Ovary (tissue), 9 donors: Measurements from ENCODE around the gene GPR55. TPM values are rescaled to one million over a fixed set of nuclear protein-coding genes. Genes with fewer than 3 reads are reported as not detected.

Source experiments
- DNase-seq, 5 donors: peaks; one replicate each; pipeline ENCODE4 v3.0.0-alpha.2; 2019 to 2020
- H3K27ac ChIP-seq, 2 donors: fragments of 200-600 bp; one replicate each; pipeline versions ENCODE4 v1.5.1 to v1.8.0; 2019 to 2022
- H3K27me3 ChIP-seq: fragments of 200-600 bp; one replicate; pipeline ENCODE4 v1.8.0; 2022
- H3K36me3 ChIP-seq: fragments of 200-600 bp; sonication (generic); one replicate; pipeline ENCODE4 v1.5.1; 2019
- H3K4me1 ChIP-seq: one replicate; pipeline ENCODE4 v1.8.1; 2013; ENCODE audit warnings: mild to moderate bottlenecking, moderate library complexity; ENCODE audit not compliant: insufficient read depth
- H3K4me3 ChIP-seq: fragments of 200-600 bp; sonication (generic); one replicate; pipeline ENCODE4 v1.5.1; 2017
- H3K9me3 ChIP-seq, 2 donors: fragments of 200-600 bp in 1 of 2; sonication (generic) in 1 of 2; one replicate each; pipeline versions ENCODE4 v1.5.1 to v1.8.1; 2013 to 2019; ENCODE audit warnings: mild to moderate bottlenecking in 1 of 2, moderate library complexity in 1 of 2
- EP300 ChIP-seq: sonication (generic); formaldehyde crosslinking; IDR thresholded peaks from one replicate; pipeline ENCODE4 v1.6.1; 2017; ENCODE audit warnings: antibody characterized with exemption
- POLR2A ChIP-seq: fragments of 450-650 bp; IDR thresholded peaks from one replicate; pipeline ENCODE4 v1.6.1; 2017; ENCODE audit warnings: antibody characterized with exemption, mild to moderate bottlenecking, moderate library complexity
- WGBS, 3 donors: extraction: QIAGEN DNeasy Blood & Tissue Kit in 1 of 3; methylation state at CpG; one replicate each; pipeline versions ENCODE4 v1.1.5 to v1.1.7; 2013 to 2017; 5-methylcytosine and 5-hydroxymethylcytosine counted together
- intact Hi-C, 4 donors: fragments of 100-400 bp; cut with DNase I; formaldehyde crosslinking; loops; one replicate each; pipeline versions ENCODE4 v1.11.0 to v1.15.1; 2022 to 2023
- polyA plus RNA-seq, 2 donors: library from polyadenylated mRNA; stranded (reverse); fragments of 200-250 nt in 1 of 2; fragments of 350-450 nt in 1 of 2; fragmentation: Illumina TruSeq in 1 of 2; extraction: RNeasy Lipid Tissue Mini Kit (QIAGEN cat#74804) in 1 of 2; gene quantifications; one replicate each; pipeline ENCODE4 v1.2.3, GENCODE V29; 2013 to 2014
- total RNA-seq, 7 donors: library from RNA; depleted of rRNA in 2 of 7; stranded (reverse); fragments of >200 nt in 2 of 7; fragmentation: NEBNext Ultra II Directional in 3 of 7; extraction: Animal tissue kit (Norgen Biotek cat#: 25700) in 3 of 7; gene quantifications; one replicate each; pipeline versions ENCODE4 v1.1.0 to v1.2.4, GENCODE V29; 2016 to 2023
- TF ChIP-seq, protein P1 (sequence below), 3 donors: fragments of 450-650 bp in 2 of 3; fragments of 200-600 bp in 1 of 3; IDR thresholded peaks; one replicate each; pipeline versions ENCODE4 v1.5.1 to v1.8.0; 2016 to 2022; ENCODE audit warnings: antibody characterized with exemption in 3 of 3, mild to moderate bottlenecking in 1 of 3
- donor health status: DM: no; HTN: no; CAD: no; lungs with moderate emphysema.
- donor health status: DM: no; HTN: no; CAD: no.
- donor health status: Bipolar disorder and iron deficiency.
- donor health status: DM: yes; HTN: yes; CAD: no.
- donor health status: DM: no; HTN: no; CAD: no.
- donor health status: DM: yes; HTN: yes; CAD: no.

The GPR55 gene
- total and polyA plus RNA-seq, 9 donors: 0.05 to 0.20 (median 0.14) TPM; not detected in 5

DNA sequence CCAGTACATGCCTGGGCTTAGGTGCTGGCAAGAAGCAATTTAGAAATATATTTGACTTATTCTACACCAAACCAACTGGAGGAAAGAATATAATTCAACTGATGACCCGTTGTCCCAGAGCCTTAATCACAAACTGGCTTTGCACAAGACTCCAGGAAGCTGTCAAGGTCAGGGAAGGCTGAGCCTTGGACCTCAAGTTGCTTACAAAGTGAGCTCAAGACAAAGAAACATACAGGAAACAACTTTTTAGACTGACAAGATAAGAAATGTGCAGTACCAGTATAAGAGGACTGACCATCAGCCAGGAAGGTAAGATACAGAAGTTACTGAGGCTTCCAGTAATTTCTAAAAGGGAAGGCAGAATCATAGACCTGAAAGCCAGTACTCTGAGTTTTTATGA, 35.0 kb upstream of the GPR55 start:
- H3K9me3 ChIP-seq: no peaks in the 10 kb centered on the region

DNA sequence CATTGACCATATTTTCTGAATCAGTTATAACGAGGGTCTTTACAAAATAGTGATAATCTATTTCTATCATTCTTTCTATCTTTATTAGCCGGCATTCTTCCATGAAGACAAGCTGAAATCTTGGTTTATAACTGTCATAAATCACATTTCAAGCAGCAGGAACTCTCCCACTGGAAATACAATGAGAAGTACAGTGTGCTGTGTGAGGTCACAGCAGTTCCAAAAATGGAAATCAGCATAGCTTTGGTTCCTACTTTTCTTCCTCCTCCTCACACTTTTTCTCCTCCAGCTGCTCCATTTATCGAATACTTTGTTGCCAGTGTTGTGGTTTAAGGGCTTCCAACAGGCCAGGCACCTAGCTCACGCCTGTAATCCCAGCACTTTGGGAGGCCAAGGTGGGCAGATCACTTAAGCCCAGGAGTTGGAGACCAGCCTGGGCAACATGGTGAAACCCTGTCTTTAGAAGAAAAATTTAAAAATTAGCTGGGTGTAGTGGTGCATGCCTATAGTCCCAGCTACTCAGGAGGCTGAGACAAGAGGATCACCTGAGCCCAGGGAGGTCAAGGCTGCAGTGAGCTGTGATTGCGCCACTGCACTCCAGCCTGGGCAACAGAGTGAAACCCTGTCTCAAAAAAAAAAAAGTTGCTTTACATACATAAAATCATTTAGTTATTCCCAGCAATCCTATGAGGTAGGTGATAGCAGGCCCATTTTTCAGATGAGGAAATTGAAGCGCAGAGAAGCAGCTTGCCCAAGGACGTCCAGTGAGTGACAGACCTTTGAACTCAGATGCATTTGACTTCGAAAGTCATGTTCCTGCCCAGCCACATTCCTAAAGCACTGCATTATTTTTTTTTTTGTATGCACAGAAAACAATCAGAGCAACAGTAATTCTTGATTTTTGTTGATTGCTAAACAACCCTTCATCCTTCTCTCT, 34.0 kb upstream of the GPR55 start:
- TF ChIP-seq, protein P1, sequence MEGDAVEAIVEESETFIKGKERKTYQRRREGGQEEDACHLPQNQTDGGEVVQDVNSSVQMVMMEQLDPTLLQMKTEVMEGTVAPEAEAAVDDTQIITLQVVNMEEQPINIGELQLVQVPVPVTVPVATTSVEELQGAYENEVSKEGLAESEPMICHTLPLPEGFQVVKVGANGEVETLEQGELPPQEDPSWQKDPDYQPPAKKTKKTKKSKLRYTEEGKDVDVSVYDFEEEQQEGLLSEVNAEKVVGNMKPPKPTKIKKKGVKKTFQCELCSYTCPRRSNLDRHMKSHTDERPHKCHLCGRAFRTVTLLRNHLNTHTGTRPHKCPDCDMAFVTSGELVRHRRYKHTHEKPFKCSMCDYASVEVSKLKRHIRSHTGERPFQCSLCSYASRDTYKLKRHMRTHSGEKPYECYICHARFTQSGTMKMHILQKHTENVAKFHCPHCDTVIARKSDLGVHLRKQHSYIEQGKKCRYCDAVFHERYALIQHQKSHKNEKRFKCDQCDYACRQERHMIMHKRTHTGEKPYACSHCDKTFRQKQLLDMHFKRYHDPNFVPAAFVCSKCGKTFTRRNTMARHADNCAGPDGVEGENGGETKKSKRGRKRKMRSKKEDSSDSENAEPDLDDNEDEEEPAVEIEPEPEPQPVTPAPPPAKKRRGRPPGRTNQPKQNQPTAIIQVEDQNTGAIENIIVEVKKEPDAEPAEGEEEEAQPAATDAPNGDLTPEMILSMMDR (IDR thresholded peaks at IDR 0.05): no peak
- TF ChIP-seq POLR2A: no peak
- no peak for TF ChIP-seq EP300
- H3K27ac ChIP-seq: no peak overlapping the region
- H3K4me1 ChIP-seq: no peaks in the 10 kb centered on the region
- no peaks in the 10 kb centered on the region for H3K9me3 ChIP-seq
- no peak overlapping the region for H3K4me3 ChIP-seq
- no peaks in the 10 kb centered on the region for H3K36me3 ChIP-seq
- 81 to 85% (median 82%) methylated on average over 8 of the region's 8 CpGs for WGBS, 3 donors
- intact Hi-C loops: no loop called here
- no peak for DNase-seq
- no peaks in the 10 kb centered on the region for H3K27me3 ChIP-seq

More for the DNA sequence above, 35.0 kb upstream of the GPR55 start:
- no peak for DNase-seq
- 20 to 35% (median 27%) methylated on average over 1 of the region's 1 CpG for WGBS, 3 donors
- Histone ChIP-seq H3K4me1 (no peaks in the 10 kb centered on the region), H3K36me3 (no peaks in the 10 kb centered on the region), H3K27ac (no peak overlapping the region), H3K4me3 (no peak overlapping the region), H3K27me3 (no peaks in the 10 kb centered on the region)
- intact Hi-C loops: no loop called here
- TF ChIP-seq POLR2A (no peak), EP300 (no peak)
- TF ChIP-seq, protein P1 (IDR thresholded peaks at IDR 0.05): no peak

DNA sequence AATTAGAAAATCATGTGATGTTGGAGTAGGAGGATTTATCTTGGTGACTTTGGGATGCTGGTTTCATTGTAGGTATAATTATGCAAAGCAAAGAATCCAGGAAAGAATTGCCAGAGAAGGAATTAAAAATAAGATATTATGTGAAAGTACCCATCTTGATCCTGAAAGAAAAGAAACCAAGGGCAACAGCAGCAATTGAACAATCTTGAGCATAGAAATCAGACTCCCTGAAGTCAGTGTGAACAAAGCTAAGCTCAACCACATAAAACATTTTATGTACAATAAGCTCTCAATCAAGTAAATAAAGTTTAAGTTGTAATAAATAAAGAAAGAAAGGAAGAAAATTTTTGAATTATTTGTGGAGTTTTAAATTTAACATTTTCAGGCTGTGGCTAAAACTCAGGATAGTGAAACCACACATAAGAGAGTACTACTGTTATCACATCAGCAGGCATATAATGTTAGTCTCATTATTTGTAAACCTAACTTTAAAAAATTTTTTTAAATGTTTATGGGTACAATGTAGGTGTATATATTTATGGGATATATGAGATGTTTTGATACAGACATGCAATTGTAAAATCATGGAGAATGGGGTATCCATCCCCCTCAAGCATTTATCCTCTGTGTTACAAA, 32.8 kb upstream of the GPR55 start:
- Histone ChIP-seq H3K27me3 (no peaks in the 10 kb centered on the region), H3K27ac (no peak overlapping the region), H3K4me1 (no peaks in the 10 kb centered on the region), H3K36me3 (no peaks in the 10 kb centered on the region), H3K4me3 (peak overlapping the region; percentile 9), H3K9me3 (no peaks in the 10 kb centered on the region)
- no peak for DNase-seq
- TF ChIP-seq POLR2A (no peak), EP300 (no peak)
- TF ChIP-seq, protein P1 (IDR thresholded peaks at IDR 0.05): no peak
- intact Hi-C loops: no loop called here

DNA sequence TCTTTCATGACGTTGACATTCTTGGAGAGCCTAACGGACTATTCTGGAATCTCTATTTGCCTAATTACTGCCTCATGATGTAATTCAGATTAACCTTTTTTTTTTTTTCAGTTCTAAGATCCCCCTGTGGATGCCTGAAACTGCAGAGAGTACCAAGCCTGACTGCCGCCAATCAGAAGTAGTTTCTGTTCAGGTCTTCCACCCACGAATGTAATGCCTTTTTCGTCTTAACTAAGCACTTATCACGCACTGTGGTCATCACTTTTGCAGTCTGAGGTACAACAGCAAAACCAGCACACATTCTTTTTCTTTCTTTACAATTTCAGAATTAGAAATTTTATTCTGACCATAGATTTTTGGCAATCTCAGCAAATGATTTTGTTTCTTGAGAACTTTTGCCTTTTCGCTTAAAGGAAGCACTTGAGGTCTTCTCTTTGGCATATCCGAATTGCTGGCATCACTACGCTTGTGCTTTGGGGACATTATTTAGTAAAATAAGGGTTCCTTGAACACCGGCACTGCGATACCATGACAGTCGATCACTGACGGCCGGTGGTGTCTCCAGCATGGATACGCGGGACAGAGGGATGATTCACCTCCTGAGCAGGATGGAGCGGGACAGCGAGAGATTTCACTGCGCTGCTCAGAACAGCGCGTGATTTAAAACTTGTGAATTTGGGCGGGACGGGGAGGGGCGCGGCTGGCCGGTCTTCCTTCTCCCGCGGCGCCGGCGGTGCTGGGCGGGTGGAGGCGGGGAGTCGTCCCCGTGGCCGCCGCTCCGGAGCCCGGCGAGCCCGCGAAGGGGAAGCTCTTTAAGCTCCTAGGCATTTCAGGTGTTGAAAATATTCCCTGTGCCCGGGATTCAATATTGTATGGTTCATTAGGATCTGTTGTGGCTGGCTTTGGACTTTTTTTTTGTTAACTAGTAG, 32.0 kb upstream of the GPR55 start:
- H3K36me3 ChIP-seq: no peaks in the 10 kb centered on the region
- DNase-seq: peak in 4 of 5 donors; percentile 24 to 57 (median 38)
- 8 to 11% (median 10%) methylated on average over 43 of the region's 43 CpGs for WGBS, 3 donors
- no peak overlapping the region for H3K27ac ChIP-seq
- no peaks in the 10 kb centered on the region for H3K9me3 ChIP-seq
- H3K4me3 ChIP-seq: peak overlapping the region; percentile 9
- H3K4me1 ChIP-seq: no peaks in the 10 kb centered on the region
- TF ChIP-seq, protein P1 (IDR thresholded peaks at IDR 0.05): no peak
- TF ChIP-seq POLR2A (no peak), EP300 (no peak)
- no peaks in the 10 kb centered on the region for H3K27me3 ChIP-seq
- intact Hi-C loops: no loop called here
